A204.1 (cell line): ENCODE measurements around the gene UBE2N.
"Not testable (repeated sequence)": the region's sequence is repeated elsewhere in the genome, so short reads cannot be mapped to it uniquely, and the experiment has no call there.

ENCODE experiments used
- FAIRE-seq: peaks from 2 replicates; lab custom pipeline; 2012; peaks lifted over from hg19 to GRCh38; lab: Jason Lieb, UNC

UBE2N gene

DNA sequence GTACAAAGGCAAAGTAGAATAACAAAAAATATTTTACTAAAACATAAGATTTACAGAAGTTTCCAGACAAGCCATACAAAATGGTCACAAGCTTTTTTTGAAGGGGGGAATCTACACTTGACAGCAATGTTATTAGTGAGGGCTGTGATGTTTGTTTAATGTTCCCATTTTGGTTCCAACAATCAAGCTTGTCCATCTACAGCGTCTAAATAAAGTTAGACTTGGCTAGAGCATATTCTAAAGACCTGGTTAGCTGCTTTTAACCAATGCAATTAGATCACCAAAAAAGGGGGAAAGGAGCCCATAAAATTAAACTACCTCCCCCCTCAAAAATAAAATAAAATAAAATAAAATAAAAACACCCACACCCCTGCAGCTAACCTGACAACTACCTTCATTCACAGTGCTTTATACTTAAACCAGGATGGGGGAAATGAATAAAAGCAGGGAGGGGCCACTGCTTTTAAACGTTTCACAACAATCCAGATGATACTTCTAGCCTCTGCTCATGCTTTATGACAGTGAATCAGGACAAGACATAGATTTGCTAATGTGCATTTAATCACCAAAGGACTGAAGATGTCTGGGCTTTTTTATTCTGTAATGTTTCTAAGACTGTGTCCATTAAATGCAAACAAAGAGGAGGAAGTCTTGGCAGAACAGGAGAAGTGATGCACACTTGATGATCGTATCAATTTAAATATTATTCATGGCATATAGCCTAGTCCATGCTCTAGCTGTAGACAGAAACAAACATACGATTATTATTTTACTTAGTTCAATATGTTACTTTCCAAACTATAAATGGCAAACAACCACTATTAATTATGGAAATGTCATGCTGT is 32.2 kb downstream of the UBE2N start:
- not testable (repeated sequence) for FAIRE-seq

- FAIRE-seq: no peak
Measured at GRCh38 chr12:93408813-93409212, 32.9 kb downstream of the UBE2N start.

DNA sequence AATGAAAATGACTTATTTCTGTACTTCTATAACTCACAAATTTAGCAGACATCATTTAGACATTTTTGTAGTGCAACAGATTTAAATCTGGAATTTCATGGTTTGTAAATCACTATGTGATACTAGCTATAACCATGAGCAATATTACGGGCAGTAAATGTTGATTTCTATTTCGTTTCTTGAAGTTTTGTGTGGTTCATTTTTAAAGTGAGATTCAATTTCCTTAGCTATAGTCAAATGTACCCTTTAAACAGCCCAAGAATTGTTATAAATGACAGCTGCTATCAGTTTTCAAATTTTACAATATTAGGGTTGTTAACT is 33.8 kb downstream of the UBE2N start:
- FAIRE-seq: no peak

GRCh38 chr12:93407054-93407962 is 34.4 kb downstream of the UBE2N start:
- FAIRE-seq: no peak

DNA sequence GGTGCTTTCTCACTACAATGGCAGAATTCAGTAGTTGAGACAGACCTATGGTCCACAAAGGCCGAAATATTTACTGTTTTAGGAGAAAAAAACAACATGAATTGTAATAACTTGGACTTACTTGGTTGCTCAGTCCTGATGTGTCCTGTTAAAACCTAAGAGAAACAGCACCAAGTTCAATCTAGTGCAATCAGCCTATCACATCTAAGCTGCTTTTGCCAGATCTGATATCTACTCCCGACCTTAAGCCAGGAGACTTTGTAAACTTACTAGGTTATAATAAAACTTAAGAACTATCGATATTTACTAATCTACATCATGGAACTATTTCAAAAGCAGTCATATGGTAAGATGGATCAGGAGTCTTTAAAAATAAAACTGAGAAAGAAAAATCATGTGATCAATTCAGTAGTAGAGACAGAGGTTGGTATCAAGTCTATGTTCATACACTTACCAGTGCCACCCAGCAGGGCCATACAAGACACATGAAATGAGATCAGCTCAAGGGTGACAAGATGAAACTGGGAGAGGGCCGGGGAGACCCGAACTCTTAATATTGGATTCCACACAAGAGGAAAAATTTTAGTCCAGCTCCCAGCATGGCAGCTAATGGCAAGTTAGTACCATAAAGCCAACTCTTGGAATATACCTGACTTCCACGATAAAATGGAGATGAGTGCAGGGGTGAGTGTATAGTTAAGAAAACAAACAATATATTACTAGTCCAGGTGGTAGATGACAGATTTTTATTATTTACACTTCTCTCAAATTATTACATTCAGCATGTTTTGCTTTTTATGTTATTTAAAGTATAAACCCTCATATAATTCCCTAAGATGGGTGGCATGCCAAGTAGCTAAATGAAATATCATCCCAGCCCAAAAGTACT is 36.5 kb downstream of the UBE2N start:
- no peak for FAIRE-seq

DNA sequence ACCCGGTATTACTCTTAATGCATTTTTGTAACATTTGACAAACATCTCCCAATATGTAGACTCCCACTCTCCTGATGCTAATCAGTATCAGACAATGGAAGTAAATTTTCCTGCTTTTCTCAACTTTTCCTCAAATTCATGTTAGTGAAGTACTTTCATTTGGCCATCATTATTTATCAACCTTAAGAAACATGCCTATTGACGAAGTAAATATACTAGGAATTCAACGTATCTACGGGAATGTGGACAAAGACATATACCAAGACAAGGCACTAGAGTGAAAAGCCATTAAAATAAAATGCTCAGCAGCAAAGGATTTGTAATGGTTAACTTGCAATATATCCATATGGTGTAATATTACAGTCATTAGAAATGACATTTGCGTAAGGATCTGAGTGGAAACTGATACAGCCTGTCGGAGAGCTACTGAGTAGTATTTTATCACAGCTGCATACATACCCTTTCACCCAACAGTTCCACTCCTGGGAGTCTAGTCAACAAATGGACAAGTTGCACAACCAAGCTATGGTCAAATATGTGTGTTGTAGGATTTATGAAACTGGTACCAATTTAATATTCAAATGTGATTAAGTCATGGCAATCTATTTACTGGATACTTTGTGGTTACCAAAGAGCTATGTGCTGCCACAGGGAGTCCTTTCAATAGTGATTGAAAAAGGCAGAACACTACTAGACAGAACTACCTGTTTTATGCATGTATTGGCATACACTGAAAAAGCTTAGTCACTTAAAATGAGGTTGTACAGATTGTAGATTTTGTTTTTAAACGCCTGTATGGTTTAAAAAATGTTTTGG is 37.6 kb downstream of the UBE2N start:
- FAIRE-seq: no peak

GRCh38 chr12:93402333-93403311 is 39.1 kb downstream of the UBE2N start:
- FAIRE-seq: no peak

DNA sequence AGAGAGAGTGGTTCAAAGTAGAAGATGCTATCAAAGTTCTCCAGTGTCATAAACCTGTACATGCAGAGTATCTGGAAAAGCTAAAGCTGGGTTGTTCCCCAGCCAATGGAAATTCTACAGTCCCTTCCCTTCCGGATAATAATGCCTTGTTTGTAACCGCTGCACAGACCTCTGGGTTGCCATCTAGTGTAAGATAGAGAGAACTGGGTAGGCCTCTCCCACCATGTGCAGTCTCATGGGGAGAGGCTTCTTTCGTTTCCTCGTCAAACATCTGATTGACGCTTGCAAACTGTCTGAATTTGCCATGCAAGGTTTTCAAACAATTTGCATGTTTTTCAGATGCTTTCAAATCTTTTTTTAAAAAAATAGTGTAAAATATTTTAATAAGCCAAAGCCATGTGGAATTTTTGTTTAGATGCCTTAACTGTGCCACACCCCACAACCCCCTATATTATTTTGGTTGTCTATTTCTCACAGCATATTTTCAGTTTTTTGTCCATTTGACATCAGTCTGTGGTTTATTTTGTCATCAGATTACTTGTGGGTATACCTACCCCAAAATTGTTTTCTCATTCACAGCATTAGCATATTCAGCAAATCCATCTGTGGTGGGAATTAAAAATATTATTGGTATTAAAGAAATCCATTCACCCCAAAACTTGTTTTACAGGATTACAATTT is 42.4 kb downstream of the UBE2N start:
- peak; percentile 99 for FAIRE-seq

DNA sequence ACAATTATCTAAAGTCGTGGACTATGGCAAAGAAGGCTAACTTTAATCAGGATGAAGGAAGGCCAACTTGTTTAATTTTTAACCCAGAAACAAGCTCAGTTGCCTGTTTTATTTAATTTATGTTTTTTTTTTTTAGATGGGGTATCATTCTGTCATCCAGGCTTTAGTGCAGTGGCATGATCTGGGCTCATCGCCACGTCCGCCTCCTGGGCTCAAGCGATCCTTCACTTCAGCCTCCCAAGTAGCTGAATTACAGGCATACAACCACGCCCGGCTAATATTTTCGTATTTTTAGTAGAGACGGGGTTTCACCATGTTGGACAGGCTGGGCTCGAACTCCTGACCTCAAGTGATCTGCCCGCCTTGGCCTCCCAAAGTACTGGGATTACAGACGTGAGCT is 44.3 kb downstream of the UBE2N start:
- no peak for FAIRE-seq

DNA sequence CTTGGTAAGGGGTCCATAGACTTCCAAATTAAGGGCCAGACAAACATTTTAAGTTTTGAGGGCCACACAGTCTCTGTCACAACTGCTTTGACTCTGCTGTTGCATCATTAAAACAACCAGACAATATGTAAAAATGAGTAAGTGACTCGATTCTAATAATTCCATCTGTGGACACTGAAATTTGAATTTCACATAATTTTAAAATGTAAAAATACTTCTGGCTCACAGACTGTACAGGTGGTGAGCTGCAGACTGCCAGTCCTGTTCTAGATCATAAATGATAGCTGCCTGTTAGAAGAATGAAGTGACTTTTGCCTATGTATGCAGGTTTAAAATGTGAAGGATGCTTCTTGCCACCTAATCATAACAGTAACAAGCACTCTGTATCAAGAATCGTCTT is 48.3 kb downstream of the UBE2N start:
- FAIRE-seq: no peak

- no peak for FAIRE-seq
Measured at GRCh38 chr12:93390549-93391297, 51.0 kb downstream of the UBE2N start.

DNA sequence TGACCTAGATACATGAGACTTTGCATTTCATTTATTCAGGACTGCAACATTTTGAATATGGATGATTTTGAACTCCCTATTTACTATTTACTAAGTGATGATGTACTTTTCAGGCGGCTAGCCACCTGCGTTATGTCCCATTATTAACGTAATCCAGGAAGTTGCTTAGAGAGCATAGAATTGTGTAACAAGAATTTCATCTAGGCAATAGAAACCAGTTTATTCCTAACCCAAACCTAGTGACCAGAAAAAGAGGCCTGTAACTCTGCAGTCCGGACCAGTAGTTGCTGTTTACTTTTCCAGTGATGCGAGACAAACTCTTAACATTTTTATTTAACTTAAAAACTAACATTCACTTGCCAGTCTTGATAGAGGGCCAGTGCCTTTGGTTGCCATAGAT is 51.7 kb downstream of the UBE2N start:
- no peak for FAIRE-seq

GRCh38 chr12:93387780-93388179 is 54.0 kb downstream of the UBE2N start:
- FAIRE-seq: no peak

DNA sequence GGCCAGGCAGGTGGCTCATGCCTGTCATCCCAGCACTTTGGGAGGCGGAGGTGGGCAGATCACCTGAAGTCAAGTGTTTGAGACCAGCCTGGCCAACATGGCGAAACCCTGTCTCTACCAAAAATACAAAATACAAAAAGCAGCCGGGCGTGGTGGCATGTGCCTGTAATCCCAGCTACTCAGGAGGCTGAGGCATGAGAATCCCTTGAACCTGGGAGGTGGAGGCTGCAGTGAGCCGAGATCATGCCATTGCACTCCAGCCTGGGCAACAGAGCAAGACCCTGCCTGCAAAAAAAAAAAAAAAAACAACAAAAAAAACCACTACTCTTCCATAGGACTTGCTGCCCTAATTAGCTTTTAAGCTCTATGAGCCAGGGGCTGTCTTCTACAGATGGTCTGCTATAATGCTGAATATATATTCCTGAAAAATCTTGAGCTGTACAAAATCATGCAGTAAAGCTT is 59.7 kb downstream of the UBE2N start:
- FAIRE-seq: not testable (repeated sequence)

DNA sequence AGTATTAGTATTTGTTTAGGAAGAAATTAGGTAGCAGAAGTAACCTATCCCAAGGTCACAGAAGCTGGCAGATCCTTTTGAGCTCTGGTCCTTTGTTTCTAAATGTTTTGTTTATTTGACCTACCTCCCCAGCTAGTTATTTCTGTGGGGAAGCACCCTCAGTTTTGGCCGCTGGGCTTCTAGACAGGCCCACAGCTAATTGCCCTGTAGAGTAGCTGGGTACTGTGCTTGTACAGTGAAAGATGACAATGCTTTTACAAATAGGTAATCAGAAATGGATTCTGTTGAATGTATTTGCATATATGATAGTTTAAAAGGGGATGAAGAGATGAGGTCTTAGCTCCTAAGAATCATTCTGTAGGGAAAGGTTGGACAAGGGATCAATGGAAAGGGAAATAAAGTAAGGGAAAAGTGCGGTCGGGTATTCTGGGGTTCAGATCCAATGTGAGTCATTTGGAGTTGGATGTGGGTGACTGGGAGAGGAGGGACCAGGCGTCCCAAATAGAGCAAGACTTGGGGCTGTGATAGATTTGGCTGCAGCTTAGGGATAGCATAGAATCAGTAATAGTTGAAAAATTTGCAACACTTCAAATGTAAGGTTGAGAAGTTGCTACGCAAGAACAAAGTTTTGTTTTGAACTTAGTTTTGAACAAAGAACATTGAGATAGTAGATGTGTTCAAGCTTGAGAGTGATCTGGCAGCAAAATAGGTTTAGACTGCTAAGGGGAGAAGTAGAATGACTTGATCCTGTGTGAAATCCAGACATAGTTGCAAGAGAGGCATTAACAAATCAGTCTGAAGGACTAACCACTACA is 60.4 kb downstream of the UBE2N start:
- no peak for FAIRE-seq

- no peak for FAIRE-seq
Measured at GRCh38 chr12:93380480-93381121, 61.1 kb downstream of the UBE2N start.

DNA sequence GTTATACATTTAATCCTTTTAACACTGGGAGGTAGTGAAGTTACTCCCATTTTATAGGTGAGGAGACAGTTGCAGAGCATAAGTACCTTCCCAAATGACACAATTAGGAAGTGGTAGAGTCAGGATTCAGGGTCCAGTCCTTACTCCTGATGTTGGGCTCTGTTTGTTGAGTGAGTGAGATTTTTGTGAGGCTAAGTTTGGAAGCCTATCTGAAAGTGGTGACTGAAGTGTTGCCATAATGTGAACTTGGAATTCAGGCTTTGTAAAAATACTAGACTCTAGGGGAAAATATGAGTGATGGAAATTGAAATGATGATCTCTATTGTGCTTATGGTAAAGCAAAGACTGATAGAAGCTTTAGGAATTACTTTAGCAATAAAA is 61.8 kb downstream of the UBE2N start:
- FAIRE-seq: no peak
